Vagina (tissue), 2 donors: ENCODE data around the gene IMMP2L.

Source experiments
- POLR2AphosphoS5 ChIP-seq, 2 donors: sonication (generic); formaldehyde crosslinking; IDR thresholded peaks; one replicate each; pipeline ENCODE4 v1.9.0; 2017; ENCODE audit warnings: antibody characterized with exemption in 2 of 2, mild to moderate bottlenecking in 2 of 2, low read depth in 1 of 2; ENCODE audit not compliant: insufficient read depth in 1 of 2
- TF ChIP-seq, protein P1 (sequence below), 3 experiments: fragments of 450-650 bp in 2 of 3; fragments of 200-600 bp in 1 of 3; sonication (generic) in 1 of 3; IDR thresholded peaks; one replicate each; pipeline ENCODE4 v1.5.1; 2017 to 2019; ENCODE audit warnings: antibody characterized with exemption in 3 of 3, mild to moderate bottlenecking in 2 of 3, moderate library complexity in 2 of 3

GRCh38 chr7:111498391-111499007 lies 63.8 kb downstream of the IMMP2L start:
- TF ChIP-seq POLR2AphosphoS5 (IDR thresholded peaks at IDR 0.05; ENCODE audit: insufficient read depth in 1 of 2, low read depth in 1 of 2) = no peak
- TF ChIP-seq, protein P1, sequence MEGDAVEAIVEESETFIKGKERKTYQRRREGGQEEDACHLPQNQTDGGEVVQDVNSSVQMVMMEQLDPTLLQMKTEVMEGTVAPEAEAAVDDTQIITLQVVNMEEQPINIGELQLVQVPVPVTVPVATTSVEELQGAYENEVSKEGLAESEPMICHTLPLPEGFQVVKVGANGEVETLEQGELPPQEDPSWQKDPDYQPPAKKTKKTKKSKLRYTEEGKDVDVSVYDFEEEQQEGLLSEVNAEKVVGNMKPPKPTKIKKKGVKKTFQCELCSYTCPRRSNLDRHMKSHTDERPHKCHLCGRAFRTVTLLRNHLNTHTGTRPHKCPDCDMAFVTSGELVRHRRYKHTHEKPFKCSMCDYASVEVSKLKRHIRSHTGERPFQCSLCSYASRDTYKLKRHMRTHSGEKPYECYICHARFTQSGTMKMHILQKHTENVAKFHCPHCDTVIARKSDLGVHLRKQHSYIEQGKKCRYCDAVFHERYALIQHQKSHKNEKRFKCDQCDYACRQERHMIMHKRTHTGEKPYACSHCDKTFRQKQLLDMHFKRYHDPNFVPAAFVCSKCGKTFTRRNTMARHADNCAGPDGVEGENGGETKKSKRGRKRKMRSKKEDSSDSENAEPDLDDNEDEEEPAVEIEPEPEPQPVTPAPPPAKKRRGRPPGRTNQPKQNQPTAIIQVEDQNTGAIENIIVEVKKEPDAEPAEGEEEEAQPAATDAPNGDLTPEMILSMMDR (IDR thresholded peaks at IDR 0.05) = no peak
